ENCODE data around the gene RNF220.

Gene RNF220

DNA sequence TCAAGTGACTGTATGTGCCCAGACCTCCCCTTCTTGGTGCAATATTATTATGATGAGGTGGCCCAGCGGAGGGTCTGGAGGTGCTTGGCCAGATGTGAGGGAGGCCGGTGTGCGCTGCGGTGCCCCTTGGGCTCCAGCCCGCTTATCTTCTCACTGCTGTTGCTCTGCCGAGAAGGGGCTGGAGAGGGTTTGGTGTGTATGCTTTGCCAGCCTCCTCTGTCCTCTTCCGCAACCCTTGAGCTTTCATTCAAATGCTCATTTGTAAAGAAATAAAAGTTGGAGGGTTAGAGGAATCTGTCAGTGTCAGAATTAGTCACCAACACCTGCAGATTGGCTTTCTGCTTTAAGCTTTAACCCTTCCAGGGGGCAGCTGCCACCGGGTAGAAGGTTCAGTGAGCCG is 19.7 kb downstream of the RNF220 start:
- peaks cover 84% of the 10 kb centered on the region for H3K79me2 ChIP-seq (ENCODE audit: insufficient read depth, low read length)
- no peaks in the 10 kb centered on the region; the same call in 1 of the 2 replicates for H3K36me3 ChIP-seq (ENCODE audit: insufficient read depth, low read length)
- H3K9me2 ChIP-seq (replicated peaks; ENCODE audit: low read depth, low read length) = no peaks in the 10 kb centered on the region
- no peaks in the 10 kb centered on the region for H4K20me1 ChIP-seq (ENCODE audit: insufficient read depth, low read length, poor library complexity, severe bottlenecking)
- H3K4me2 ChIP-seq (ENCODE audit: low read depth, low read length, poor library complexity, severe bottlenecking) = peak overlapping the region; percentile 96
- peaks cover 93% of the 10 kb centered on the region for H3K4me1 ChIP-seq (ENCODE audit: insufficient read depth, low read length, poor library complexity, severe bottlenecking)
- H3K27me3 ChIP-seq (ENCODE audit: insufficient read depth, low read length, poor library complexity, severe bottlenecking) = no peaks in the 10 kb centered on the region
- TF ChIP-seq, protein P1, sequence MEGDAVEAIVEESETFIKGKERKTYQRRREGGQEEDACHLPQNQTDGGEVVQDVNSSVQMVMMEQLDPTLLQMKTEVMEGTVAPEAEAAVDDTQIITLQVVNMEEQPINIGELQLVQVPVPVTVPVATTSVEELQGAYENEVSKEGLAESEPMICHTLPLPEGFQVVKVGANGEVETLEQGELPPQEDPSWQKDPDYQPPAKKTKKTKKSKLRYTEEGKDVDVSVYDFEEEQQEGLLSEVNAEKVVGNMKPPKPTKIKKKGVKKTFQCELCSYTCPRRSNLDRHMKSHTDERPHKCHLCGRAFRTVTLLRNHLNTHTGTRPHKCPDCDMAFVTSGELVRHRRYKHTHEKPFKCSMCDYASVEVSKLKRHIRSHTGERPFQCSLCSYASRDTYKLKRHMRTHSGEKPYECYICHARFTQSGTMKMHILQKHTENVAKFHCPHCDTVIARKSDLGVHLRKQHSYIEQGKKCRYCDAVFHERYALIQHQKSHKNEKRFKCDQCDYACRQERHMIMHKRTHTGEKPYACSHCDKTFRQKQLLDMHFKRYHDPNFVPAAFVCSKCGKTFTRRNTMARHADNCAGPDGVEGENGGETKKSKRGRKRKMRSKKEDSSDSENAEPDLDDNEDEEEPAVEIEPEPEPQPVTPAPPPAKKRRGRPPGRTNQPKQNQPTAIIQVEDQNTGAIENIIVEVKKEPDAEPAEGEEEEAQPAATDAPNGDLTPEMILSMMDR (conservative IDR thresholded peaks at IDR 0.05; ENCODE audit: low read length) = no peak
- no peak for TF ChIP-seq EZH2phosphoT487 (IDR thresholded peaks at IDR 0.05; ENCODE audit: borderline replicate concordance)
- no peaks in the 10 kb centered on the region for H3K9me3 ChIP-seq (ENCODE audit: insufficient read depth, low read depth, low read length)
- peaks cover 22% of the 10 kb centered on the region for H3F3A ChIP-seq (ENCODE audit: low read depth)
- no peak overlapping the region for H2AFZ ChIP-seq (ENCODE audit: low read length)
- H3K4me3 ChIP-seq (ENCODE audit: low read length, poor library complexity, severe bottlenecking) = peak overlapping the region; percentile 77
- H3K9ac ChIP-seq (ENCODE audit: low read depth, low read length, poor library complexity, severe bottlenecking) = peak overlapping the region; percentile 97

DNA sequence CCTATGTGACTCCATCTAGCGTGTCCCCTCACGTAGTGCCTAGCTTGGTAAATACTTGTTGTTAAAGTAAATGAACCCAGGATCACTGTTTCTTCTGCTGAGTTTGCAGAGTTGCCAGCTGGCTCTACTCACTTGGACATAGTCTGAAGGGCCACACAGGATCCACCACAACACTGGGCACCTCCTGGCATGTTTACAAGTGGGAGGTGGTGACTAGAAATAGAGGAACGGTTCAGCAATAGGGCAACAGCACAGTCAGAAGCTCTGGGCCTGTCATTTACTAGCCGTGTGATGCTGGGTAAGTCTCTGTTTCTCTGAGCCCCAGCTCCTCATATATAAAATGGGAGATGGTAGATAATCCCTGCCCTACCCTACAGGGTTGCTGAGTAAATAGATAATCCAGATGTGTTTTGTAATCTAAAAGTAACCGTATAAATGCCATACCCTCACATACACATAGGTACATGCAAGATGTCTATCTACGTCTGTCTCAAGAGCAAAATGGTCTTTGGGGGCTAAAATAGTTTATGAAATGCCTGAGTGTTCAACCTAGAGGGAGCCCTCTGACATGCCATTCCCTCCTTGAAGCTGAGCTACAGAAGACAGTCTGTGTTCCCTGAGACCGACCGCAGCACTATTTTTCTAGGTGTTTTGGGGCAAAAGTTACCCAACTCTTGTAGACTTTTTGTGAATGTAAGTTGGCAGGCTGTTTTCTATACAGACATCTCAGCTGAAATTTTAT is 20.5 kb downstream of the RNF220 start:
- TF ChIP-seq EZH2phosphoT487 (IDR thresholded peaks at IDR 0.05; ENCODE audit: borderline replicate concordance) = no peak
- TF ChIP-seq, protein P1 (conservative IDR thresholded peaks at IDR 0.05; ENCODE audit: low read length) = peak; percentile 61
- Histone ChIP-seq H3K79me2 (ENCODE audit: insufficient read depth, low read length) (peaks cover 83% of the 10 kb centered on the region), H3K9me2 (replicated peaks; ENCODE audit: low read depth, low read length) (no peaks in the 10 kb centered on the region), H2AFZ (ENCODE audit: low read length) (no peak overlapping the region), H3K4me1 (ENCODE audit: insufficient read depth, low read length, poor library complexity, severe bottlenecking) (peaks cover 91% of the 10 kb centered on the region), H3K4me2 (ENCODE audit: low read depth, low read length, poor library complexity, severe bottlenecking) (peak overlapping the region; percentile 96), H3K4me3 (ENCODE audit: low read length, poor library complexity, severe bottlenecking) (peak overlapping the region; percentile 77), H4K20me1 (ENCODE audit: insufficient read depth, low read length, poor library complexity, severe bottlenecking) (no peaks in the 10 kb centered on the region), H3K9ac (ENCODE audit: low read depth, low read length, poor library complexity, severe bottlenecking) (peak overlapping the region; percentile 97), H3K9me3 (ENCODE audit: insufficient read depth, low read depth, low read length) (no peaks in the 10 kb centered on the region), H3K27me3 (ENCODE audit: insufficient read depth, low read length, poor library complexity, severe bottlenecking) (no peaks in the 10 kb centered on the region), H3K36me3 (ENCODE audit: insufficient read depth, low read length) (no peaks in the 10 kb centered on the region), H3F3A (ENCODE audit: low read depth) (peaks cover 22% of the 10 kb centered on the region)

DNA sequence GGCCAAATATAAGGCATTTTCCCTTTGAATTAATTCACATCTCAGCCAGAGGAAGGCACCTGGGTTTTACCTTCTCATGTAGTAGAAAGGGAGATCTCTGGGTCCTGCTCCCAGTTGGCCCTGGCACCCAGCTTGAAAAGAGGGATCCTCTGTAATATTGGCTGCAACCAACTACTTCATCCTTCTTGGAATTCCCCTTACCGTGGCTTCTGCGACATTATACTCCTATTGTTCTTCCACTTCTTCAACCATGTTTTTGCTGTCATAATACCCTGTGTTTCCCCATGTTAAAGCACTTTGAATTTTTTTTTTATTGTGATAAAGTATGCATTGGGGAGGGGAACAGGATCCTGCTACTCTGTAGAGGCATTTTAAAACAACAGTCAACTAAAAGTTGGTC is 26.8 kb downstream of the RNF220 start:
- H3F3A ChIP-seq (ENCODE audit: low read depth) = no peaks in the 10 kb centered on the region
- no peaks in the 10 kb centered on the region for H3K9me2 ChIP-seq (replicated peaks; ENCODE audit: low read depth, low read length)
- H3K9me3 ChIP-seq (ENCODE audit: insufficient read depth, low read depth, low read length) = no peaks in the 10 kb centered on the region
- no peaks in the 10 kb centered on the region for H3K27me3 ChIP-seq (ENCODE audit: insufficient read depth, low read length, poor library complexity, severe bottlenecking)
- TF ChIP-seq EZH2phosphoT487 (IDR thresholded peaks at IDR 0.05; ENCODE audit: borderline replicate concordance) = no peak
- TF ChIP-seq, protein P1 (conservative IDR thresholded peaks at IDR 0.05; ENCODE audit: low read length) = no peak
- H3K4me3 ChIP-seq (ENCODE audit: low read length, poor library complexity, severe bottlenecking) = no peak overlapping the region
- peaks cover 74% of the 10 kb centered on the region for H3K4me1 ChIP-seq (ENCODE audit: insufficient read depth, low read length, poor library complexity, severe bottlenecking)
- peak overlapping the region; percentile 29 for H3K4me2 ChIP-seq (ENCODE audit: low read depth, low read length, poor library complexity, severe bottlenecking)
- H3K9ac ChIP-seq (ENCODE audit: low read depth, low read length, poor library complexity, severe bottlenecking) = peak overlapping the region; percentile 41
- no peak overlapping the region for H2AFZ ChIP-seq (ENCODE audit: low read length)
- no peaks in the 10 kb centered on the region for H3K36me3 ChIP-seq (ENCODE audit: insufficient read depth, low read length)
- no peaks in the 10 kb centered on the region for H4K20me1 ChIP-seq (ENCODE audit: insufficient read depth, low read length, poor library complexity, severe bottlenecking)
- H3K79me2 ChIP-seq (ENCODE audit: insufficient read depth, low read length) = peaks cover 99% of the 10 kb centered on the region
